GM18526 (cell line): ENCODE measurements around the gene MRAS.

Source experiments
- POLR2A ChIP-seq: IDR thresholded peaks from 3 replicates; pipeline ENCODE4 v1.6.1; 2011; ENCODE audit not compliant: insufficient read length; ENCODE audit errors: extremely low read depth

Gene MRAS

DNA sequence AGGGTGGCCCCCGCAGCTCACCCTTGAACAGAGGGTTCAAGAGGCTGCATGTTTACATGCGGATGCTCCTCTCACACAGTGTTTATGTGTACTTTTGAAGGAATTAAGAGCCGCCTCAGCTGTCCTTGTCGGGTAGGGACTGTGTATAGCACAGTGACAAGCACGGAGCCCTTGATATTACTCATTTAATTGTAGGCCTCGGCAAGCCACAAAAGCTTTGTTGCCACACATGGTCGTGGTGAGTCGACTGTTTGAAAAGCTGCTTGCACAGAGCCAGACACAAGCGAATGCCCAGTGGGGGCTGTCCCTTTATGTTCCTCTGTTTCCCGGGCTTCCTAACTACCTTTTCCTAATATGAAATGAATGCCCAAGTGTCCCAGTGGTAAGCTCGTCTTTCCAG, 90.5 kb downstream of the MRAS start:
- no peak for TF ChIP-seq POLR2A

- TF ChIP-seq POLR2A = no peak
Measured at GRCh38 chr3:138439646-138440045, 91.3 kb downstream of the MRAS start.

DNA sequence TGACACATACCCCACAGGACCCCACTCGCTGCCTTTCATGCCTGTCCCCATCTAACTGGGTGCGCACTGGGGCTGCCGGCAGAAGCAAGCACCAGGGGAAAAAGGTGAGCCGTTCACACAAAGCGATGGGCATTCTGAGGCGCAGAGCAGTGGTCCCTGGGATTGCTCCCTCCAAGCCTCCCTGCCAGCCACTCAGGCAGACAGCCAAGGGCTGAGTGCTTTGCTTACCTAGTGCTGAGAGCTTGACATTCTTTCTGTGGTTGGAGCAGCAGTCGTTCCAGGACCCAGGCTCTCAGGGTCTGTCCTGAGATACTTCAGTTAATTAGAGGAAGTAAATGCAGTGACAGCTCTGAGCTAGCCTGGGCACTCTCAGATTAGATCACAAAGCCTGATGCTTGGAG, 91.7 kb downstream of the MRAS start:
- no peak for TF ChIP-seq POLR2A

DNA sequence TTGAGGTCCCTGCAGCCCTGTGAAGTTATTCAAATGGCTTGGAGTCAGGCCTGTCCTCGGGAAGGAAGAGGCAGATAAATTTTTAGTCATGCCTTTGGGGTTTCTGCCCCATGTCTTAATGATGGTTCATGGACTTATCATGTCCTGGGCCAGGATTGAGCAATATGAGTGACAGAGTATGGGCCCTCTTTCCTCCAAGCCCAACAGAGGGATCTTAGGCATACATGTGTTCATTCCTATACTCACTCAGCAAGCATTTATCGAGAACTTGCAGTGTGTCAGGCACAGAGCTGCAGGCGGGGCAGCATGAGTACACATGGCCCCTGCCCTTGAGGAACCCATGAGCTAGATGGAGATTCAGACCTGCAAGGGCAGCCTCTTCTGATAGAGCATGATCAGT, 92.2 kb downstream of the MRAS start:
- no peak for TF ChIP-seq POLR2A

DNA sequence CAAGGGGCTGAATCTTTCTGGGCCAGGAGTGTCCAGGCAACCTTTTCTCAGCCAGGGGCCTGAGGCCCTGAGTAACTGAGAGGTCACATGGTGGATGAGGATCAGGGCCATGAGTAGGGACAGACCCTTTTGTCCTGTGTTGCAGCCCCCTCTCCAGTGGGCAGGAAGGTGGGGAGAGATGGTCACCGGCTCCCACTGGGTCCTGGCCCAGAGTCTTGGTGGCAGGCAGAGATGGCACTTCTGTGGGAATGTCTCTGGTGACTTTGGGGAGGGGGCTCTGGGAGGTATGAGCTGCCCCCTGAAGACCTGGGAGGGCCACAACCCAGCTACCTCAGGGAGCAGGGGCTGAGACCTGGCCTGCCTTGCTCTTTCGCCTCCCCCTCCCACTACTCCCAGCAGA, 92.9 kb downstream of the MRAS start:
- TF ChIP-seq POLR2A = no peak

DNA sequence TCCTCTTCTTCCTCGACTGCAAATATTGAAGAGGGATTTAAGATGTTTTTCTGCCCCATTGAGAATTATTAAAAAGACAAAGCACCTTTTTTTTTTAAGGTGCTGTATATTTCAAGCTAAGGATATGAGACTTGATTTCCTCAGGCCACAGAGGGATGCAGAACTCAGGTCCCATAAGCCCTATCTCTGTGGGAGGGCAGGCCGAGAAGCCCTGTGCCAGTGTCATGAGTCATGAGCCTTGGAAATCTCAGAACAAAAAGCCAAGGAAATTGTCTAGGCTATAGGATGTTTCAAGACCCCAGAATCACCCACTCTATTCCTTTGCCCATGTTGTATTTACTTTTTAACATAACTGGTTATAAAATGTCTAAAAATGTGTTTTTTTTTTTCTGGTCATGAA, 93.4 kb downstream of the MRAS start:
- no peak for TF ChIP-seq POLR2A

GRCh38 chr3:138442433-138442832, 94.1 kb downstream of the MRAS start:
- TF ChIP-seq POLR2A = no peak

- TF ChIP-seq POLR2A = no peak
Measured at GRCh38 chr3:138443091-138443490, 94.7 kb downstream of the MRAS start.

DNA sequence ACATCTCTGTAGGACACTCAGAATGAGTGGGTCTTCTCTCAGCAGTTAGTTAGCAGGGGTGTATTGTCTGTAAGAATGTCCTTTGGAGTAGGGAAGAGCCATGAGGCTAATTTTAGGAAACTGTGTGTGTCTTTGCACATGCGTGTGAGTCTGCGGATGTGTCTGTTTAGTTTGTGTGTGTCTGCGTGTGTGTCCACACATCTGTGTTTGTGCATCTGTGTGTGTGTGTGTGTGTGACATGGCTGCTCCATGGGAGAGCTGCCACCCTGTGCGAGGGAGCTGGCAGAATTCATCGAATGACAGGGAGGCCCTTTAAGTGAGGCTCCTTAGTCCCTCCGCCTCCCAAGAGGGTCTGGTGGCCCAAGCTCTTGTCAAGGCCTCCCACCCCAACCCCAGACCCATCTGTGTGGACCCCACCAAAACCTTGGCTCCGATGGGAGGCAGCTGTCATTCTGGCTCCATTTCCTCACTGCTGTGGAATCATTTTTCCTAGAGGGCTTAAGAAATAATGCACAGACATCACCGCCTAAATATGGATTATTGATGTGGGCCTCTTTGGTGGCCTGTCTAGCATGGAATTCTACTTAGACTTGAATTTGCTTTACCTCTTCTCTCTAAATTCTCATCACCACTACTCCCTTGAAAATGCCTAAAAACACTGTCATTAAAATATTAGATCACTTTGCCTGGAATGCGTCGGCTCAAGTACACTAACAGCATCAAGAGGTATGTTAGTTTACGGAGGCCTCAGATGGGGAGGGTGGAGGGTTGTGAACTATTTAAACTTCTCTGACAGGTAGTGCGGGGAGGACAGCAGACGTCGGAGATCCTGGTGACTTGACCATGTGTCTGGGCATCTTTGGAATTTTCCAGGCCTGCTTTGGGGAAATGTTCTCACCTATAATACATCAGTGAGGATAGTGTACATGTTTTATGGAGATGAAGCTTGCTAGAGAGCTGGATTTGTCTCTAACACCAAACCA, 95.4 kb downstream of the MRAS start:
- no peak for TF ChIP-seq POLR2A

DNA sequence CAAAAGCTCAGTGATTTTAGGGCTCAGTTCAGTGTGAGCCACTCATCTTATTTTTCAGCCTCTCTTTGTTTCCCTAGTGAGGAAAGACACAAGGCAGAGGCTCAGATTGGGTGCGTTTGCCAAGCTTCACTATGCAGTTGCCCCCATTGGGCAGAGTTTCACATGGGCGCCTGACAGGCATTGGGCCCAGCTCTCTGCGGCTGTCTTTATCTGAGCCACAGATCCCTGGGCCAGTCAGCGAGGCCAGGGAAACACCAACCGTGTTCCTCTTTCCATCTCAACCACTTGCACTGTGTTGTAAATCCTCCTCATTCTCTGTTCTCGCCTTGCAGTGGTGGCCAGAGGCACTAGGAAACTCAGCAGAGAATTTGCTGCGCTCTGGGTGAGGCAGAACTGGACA, 96.9 kb downstream of the MRAS start:
- TF ChIP-seq POLR2A = no peak

DNA sequence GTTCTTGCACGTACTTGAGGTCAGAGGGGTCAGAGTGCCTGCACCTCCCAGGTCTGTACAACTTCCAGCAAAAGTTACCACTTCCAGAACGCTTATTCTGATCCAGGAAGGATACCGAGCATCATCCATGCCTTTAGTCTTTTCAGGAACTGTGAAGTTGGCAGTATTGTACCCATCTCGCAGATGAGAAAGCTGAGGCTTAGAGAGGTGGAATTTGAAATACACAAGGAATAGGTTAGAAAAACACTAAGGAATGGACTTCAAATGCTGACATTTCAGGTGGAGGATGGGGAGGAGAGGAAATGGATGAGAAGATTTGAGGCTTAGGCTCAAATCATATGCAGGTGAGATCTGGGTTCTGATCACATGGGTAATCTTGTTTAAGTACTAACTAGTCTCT, 97.3 kb downstream of the MRAS start:
- TF ChIP-seq POLR2A = no peak

DNA sequence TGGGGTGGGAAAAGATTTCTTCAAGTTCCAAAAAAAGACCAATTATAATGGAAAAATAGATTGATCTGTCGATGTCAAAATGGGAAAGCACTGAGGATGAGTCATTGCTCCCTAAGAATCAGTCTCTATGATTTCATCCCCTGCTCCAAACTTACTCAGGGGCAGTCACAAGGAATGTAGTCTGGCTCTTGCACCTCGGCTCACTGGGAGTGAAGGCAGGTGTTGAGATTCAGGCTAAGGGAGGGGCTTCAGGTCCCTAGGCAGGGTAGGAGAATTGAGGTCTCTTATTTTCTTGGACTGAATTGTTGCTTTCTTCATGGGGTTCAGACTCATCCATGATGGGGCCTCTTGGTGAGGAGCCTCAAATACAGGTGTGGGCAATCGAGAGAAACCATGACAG, 100.3 kb downstream of the MRAS start:
- TF ChIP-seq POLR2A = no peak

DNA sequence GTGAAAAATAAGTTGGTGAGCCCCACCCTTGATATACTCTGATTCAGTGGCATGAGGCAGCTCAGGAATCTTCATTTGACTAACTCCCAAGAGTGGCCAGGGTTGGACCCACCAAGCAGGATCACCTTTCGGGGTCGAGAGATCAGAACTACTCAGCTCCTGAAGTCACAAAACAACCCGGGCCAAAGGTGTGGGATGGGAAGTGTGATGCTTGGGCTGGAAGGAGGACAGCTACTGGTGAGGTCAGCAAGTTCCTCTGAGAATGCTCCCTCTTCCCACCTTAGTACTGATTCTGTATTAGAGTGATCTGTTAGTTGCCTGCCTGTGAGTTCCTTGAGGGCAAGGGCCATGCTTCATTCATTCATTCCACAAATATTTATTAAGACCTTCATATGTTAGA, 101.1 kb downstream of the MRAS start:
- TF ChIP-seq POLR2A = no peak

- no peak for TF ChIP-seq POLR2A
Measured at GRCh38 chr3:138450181-138450580, 101.8 kb downstream of the MRAS start.

GRCh38 chr3:138450704-138451424, 102.5 kb downstream of the MRAS start:
- no peak for TF ChIP-seq POLR2A

GRCh38 chr3:138451595-138452162, 103.3 kb downstream of the MRAS start:
- no peak for TF ChIP-seq POLR2A

GRCh38 chr3:138452436-138452835, 104.1 kb downstream of the MRAS start:
- no peak for TF ChIP-seq POLR2A
